ENCODE measurements around the gene ESRP2. TPM values are rescaled to one million over a fixed set of nuclear protein-coding genes. Genes with fewer than 3 reads are reported as not detected.

ESRP2 gene
- total and polyA plus RNA-seq, 10 donors = 0.02 to 0.35 (median 0.23) TPM; not detected in 2

GRCh38 chr16:68242085-68242484 lies 6.2 kb upstream of the ESRP2 start:
- intact Hi-C loops (cut with DNase I; ENCODE audit: low total_unique reads) = no loop called here
- no peak overlapping the region for H3K27ac ChIP-seq
- DNase-seq = no peak
- no peaks in the 10 kb centered on the region for H3K9me3 ChIP-seq
- H3K27me3 ChIP-seq (replicated peaks in 1 of 7) = peaks cover 0 to 2% (median 0%) of the 10 kb centered on the region in 7 donors
- no peaks in the 10 kb centered on the region for H3K36me3 ChIP-seq
- TF ChIP-seq POLR2AphosphoS5 (IDR thresholded peaks at IDR 0.05) (no peak), CTCF (IDR thresholded peaks at IDR 0.05 in 8 of 11, conservative IDR thresholded peaks at IDR 0.05 in 3 of 11) (no peak), POLR2A (IDR thresholded peaks at IDR 0.05) (no peak)
- WGBS, 5 donors = 87 to 94% (median 91%) methylated on average over 7 of the region's 7 CpGs
- no peak overlapping the region for H3K4me3 ChIP-seq
- peaks cover 26 to 62% (median 54%) of the 10 kb centered on the region in 6 donors for H3K4me1 ChIP-seq

GRCh38 chr16:68238029-68238345 lies 2.1 kb upstream of the ESRP2 start:
- 14 to 17% (median 16%) methylated on average over 20 of the region's 20 CpGs for WGBS, 5 donors
- peak overlapping the region; percentile 51 to 86 (median 64) for H3K4me3 ChIP-seq
- H3K36me3 ChIP-seq = no peaks in the 10 kb centered on the region
- peak overlapping the region; percentile 30 to 89 (median 82) for H3K27ac ChIP-seq
- H3K27me3 ChIP-seq (replicated peaks in 1 of 7) = peaks cover 0 to 20% (median 0%) of the 10 kb centered on the region in 7 donors
- DNase-seq = no peak
- peaks cover 26 to 67% (median 48%) of the 10 kb centered on the region in 6 donors for H3K4me1 ChIP-seq
- intact Hi-C loops (cut with DNase I; ENCODE audit: low total_unique reads) = no loop called here
- no peaks in the 10 kb centered on the region for H3K9me3 ChIP-seq
- no peak for TF ChIP-seq CTCF (IDR thresholded peaks at IDR 0.05 in 8 of 11, conservative IDR thresholded peaks at IDR 0.05 in 3 of 11)
- TF ChIP-seq POLR2AphosphoS5 (IDR thresholded peaks at IDR 0.05) = no peak
- TF ChIP-seq POLR2A (IDR thresholded peaks at IDR 0.05) = no peak

GRCh38 chr16:68237243-68238028 lies 1.5 kb upstream of the ESRP2 start:
- 0 to 2% (median 1%) methylated on average over 20 to 72 of the region's 72 CpGs for WGBS, 5 donors
- Histone ChIP-seq H3K27ac (peak overlapping the region; percentile 30 to 89 (median 82)), H3K27me3 (replicated peaks in 1 of 7) (peaks cover 0 to 20% (median 0%) of the 10 kb centered on the region in 7 donors), H3K4me1 (peaks cover 26 to 67% (median 48%) of the 10 kb centered on the region in 6 donors), H3K9me3 (no peaks in the 10 kb centered on the region), H3K36me3 (peaks cover 0 to under 1% (median 0%) of the 10 kb centered on the region in 6 donors), H3K4me3 (peak overlapping the region; percentile 51 to 86 (median 64))
- DNase-seq = peak; percentile 98
- intact Hi-C loops (cut with DNase I; ENCODE audit: low total_unique reads) = no loop called here
- TF ChIP-seq CTCF (IDR thresholded peaks at IDR 0.05 in 8 of 11, conservative IDR thresholded peaks at IDR 0.05 in 3 of 11) (peak in 5 of 11 experiments; percentile 8 to 54 (median 30)), POLR2A (IDR thresholded peaks at IDR 0.05) (peak in 1 of 3 donors; percentile 50), POLR2AphosphoS5 (IDR thresholded peaks at IDR 0.05) (peak; percentile 91 to 96 (median 94))

GRCh38 chr16:68236826-68237242 lies 907 bp upstream of the ESRP2 start:
- H3K4me3 ChIP-seq = peak overlapping the region; percentile 51 to 86 (median 64)
- WGBS, 5 donors = 7 to 14% (median 10%) methylated on average over 14 to 21 of the region's 21 CpGs
- peaks cover 26 to 67% (median 48%) of the 10 kb centered on the region in 6 donors for H3K4me1 ChIP-seq
- intact Hi-C loops (cut with DNase I; ENCODE audit: low total_unique reads) = no loop called here
- H3K27ac ChIP-seq = peak overlapping the region in 7 of 8 donors; percentile 51 to 89 (median 83)
- no peaks in the 10 kb centered on the region for H3K9me3 ChIP-seq
- DNase-seq = no peak
- H3K27me3 ChIP-seq (replicated peaks in 1 of 7) = peaks cover 0 to 20% (median 0%) of the 10 kb centered on the region in 7 donors
- H3K36me3 ChIP-seq = peaks cover 0 to 7% (median 0%) of the 10 kb centered on the region in 6 donors
- TF ChIP-seq POLR2A (IDR thresholded peaks at IDR 0.05) (no peak), POLR2AphosphoS5 (IDR thresholded peaks at IDR 0.05) (no peak), CTCF (IDR thresholded peaks at IDR 0.05 in 8 of 11, conservative IDR thresholded peaks at IDR 0.05 in 3 of 11) (no peak)

Data from spleen (tissue), 11 donors.